ENCODE results near the gene CABLES1.
"Not testable (repeated sequence)": the region's sequence is repeated elsewhere in the genome, so short reads cannot be mapped to it uniquely, and the experiment has no call there.

CABLES1 gene

GRCh38 chr18:23134780-23135549 lies at the start of gene CABLES1:
TSS of gene CABLES1 (plus strand) at chr18:23135485. CDS start at chr18:23135763, 278 bp downstream.
- no peak for DNase-seq (ENCODE audit: low spot score)

GRCh38 chr18:23087352-23087751 lies 47.9 kb upstream of the CABLES1 start:
- DNase-seq (ENCODE audit: low spot score) = no peak

- no peak for DNase-seq (ENCODE audit: low spot score)
Measured at GRCh38 chr18:23088310-23088709, 47.0 kb upstream of the CABLES1 start.

- not testable (repeated sequence) for DNase-seq (ENCODE audit: low spot score)
Measured at GRCh38 chr18:23091017-23091993, 44.0 kb upstream of the CABLES1 start.

GRCh38 chr18:23092121-23092520 lies 43.2 kb upstream of the CABLES1 start:
- no peak for DNase-seq (ENCODE audit: low spot score)

GRCh38 chr18:23093130-23093529 lies 42.2 kb upstream of the CABLES1 start:
- DNase-seq (ENCODE audit: low spot score) = not testable (repeated sequence)

GRCh38 chr18:23093772-23094171 lies 41.5 kb upstream of the CABLES1 start:
- no peak for DNase-seq (ENCODE audit: low spot score)

GRCh38 chr18:23094411-23095190 lies 40.7 kb upstream of the CABLES1 start:
- DNase-seq (ENCODE audit: low spot score) = no peak

- no peak for DNase-seq (ENCODE audit: low spot score)
Measured at GRCh38 chr18:23095463-23095862, 39.8 kb upstream of the CABLES1 start.

GRCh38 chr18:23097016-23097415 lies 38.3 kb upstream of the CABLES1 start:
- not testable (repeated sequence) for DNase-seq (ENCODE audit: low spot score)

- DNase-seq (ENCODE audit: low spot score) = no peak
Measured at GRCh38 chr18:23099621-23100020, 35.7 kb upstream of the CABLES1 start.

- DNase-seq (ENCODE audit: low spot score) = no peak
Measured at GRCh38 chr18:23101861-23102432, 33.3 kb upstream of the CABLES1 start.

- no peak for DNase-seq (ENCODE audit: low spot score)
Measured at GRCh38 chr18:23102493-23103261, 32.6 kb upstream of the CABLES1 start.

GRCh38 chr18:23103449-23103848 lies 31.8 kb upstream of the CABLES1 start:
- no peak for DNase-seq (ENCODE audit: low spot score)

- no peak for DNase-seq (ENCODE audit: low spot score)
Measured at GRCh38 chr18:23105030-23105429, 30.3 kb upstream of the CABLES1 start.

GRCh38 chr18:23105581-23106219 lies 29.6 kb upstream of the CABLES1 start:
- DNase-seq (ENCODE audit: low spot score) = no peak

GRCh38 chr18:23106575-23106974 lies 28.7 kb upstream of the CABLES1 start:
- DNase-seq (ENCODE audit: low spot score) = no peak

GRCh38 chr18:23107718-23108117 lies 27.6 kb upstream of the CABLES1 start:
- no peak for DNase-seq (ENCODE audit: low spot score)

- DNase-seq (ENCODE audit: low spot score) = no peak
Measured at GRCh38 chr18:23108496-23108895, 26.8 kb upstream of the CABLES1 start.

GRCh38 chr18:23109163-23109562 lies 26.1 kb upstream of the CABLES1 start:
- DNase-seq (ENCODE audit: low spot score) = not testable (repeated sequence)
